GM13976 (cell line): Measurements from ENCODE around the gene B4GALT2.
A peak's percentile ranks its signal among the peaks of the same experiment; 100 is the strongest.

ENCODE experiments used
- DNase-seq: peaks from one replicate; pipeline ENCODE4 v3.0.0; 2012; ENCODE audit warnings: low spot score
- CTCF ChIP-seq: IDR thresholded peaks from 2 replicates; pipeline ENCODE4 v1.5.1; 2012; ENCODE audit warnings: borderline replicate concordance, mild to moderate bottlenecking; ENCODE audit not compliant: insufficient read depth; ENCODE audit errors: extremely low read depth, missing control alignments, control extremely low read depth
- in situ Hi-C: fragments of 300-500 bp; cut with MboI; formaldehyde crosslinking; loops from one replicate; pipeline ENCODE4 v1.12.0; 2022; ENCODE audit warnings: low sequenced_read_pairs, mixed read lengths, inconsistent platforms; ENCODE audit not compliant: unreplicated experiment

B4GALT2 gene

GRCh38 chr1:43933386-43934100, 45.5 kb upstream of the B4GALT2 start, which contains the start of gene ARTN:
Gene ARTN (plus strand): TSS chr1:43933801. CDS start chr1:43935657, 1,856 bp downstream.
- in situ Hi-C loops = loop anchor here (10.0 to 25.0 kb wide), 3 partner anchors 169 to 696 kb away; partner anchors contain the start of gene PTPRF
- TF ChIP-seq CTCF = no peak
- no peak for DNase-seq

GRCh38 chr1:43934101-43934985, 44.7 kb upstream of the B4GALT2 start:
- peak; percentile 80 for TF ChIP-seq CTCF
- in situ Hi-C loops = loop anchor here (10.0 to 25.0 kb wide), 3 partner anchors 170 to 697 kb away; partner anchors contain the start of gene PTPRF
- DNase-seq = peak; percentile 90

GRCh38 chr1:43934986-43935324, 44.1 kb upstream of the B4GALT2 start:
- in situ Hi-C loops = loop anchor here (10.0 to 25.0 kb wide), 3 partner anchors 170 to 698 kb away; partner anchors contain the start of gene PTPRF
- TF ChIP-seq CTCF = no peak
- peak; percentile 31 for DNase-seq

GRCh38 chr1:43935711-43936427, 43.1 kb upstream of the B4GALT2 start:
- no peak for TF ChIP-seq CTCF
- DNase-seq = peak; percentile 32
- in situ Hi-C loops = loop anchor here (10.0 to 25.0 kb wide), 3 partner anchors 171 to 699 kb away; partner anchors contain the start of gene PTPRF

GRCh38 chr1:43936431-43937151, 42.4 kb upstream of the B4GALT2 start:
- TF ChIP-seq CTCF = no peak
- in situ Hi-C loops = loop anchor here (10.0 to 25.0 kb wide), 3 partner anchors 172 to 699 kb away; partner anchors contain the start of gene PTPRF

More at GRCh38 chr1:43936431-43937151, 42.4 kb upstream of the B4GALT2 start:
- peak; percentile 72 for DNase-seq
